K562 (cell line): ENCODE measurements around the gene CDH2. TPM values are rescaled to one million over a fixed set of nuclear protein-coding genes. Genes with fewer than 3 reads are reported as not detected.

Source experiments
- ATAC-seq: fragments of 200-7000 bp; cut with Tn5 transposase; 3 replicates; pipeline ENCODE4 v1.9.1; 2020; ENCODE audit warnings: moderate library complexity
- BruUV-seq: library from RNA; stranded (reverse); fragments of 400-500 nt; replicated peaks from 2 replicates; lab custom pipeline; 2021; lab: Mats Ljungman, UMichigan
- CTCF ChIA-PET: fragments of 300-600 bp; formaldehyde crosslinking; extraction: SDS; loops from one replicate; lab custom pipeline; 2021; ENCODE audit warnings: low intra/inter-chr PET ratio; lab: Yijun Ruan, JAX
- POLR2A ChIA-PET: fragments of 300-600, 350-650 bp; sonication (Branson Sonifier 250); formaldehyde crosslinking; extraction: SDS; loops from one replicate; lab custom pipeline; 2021; ENCODE audit warnings: antibody characterized with exemption, inconsistent platforms; lab: Yijun Ruan, JAX
- DNase-seq, 4 experiments: peaks; one replicate each; pipeline versions ENCODE4 v3.0.0 to v3.0.0-alpha.2; 2011 to 2018; ENCODE audit warnings: low spot score in 3 of 4, mixed read lengths in 3 of 4; ENCODE audit errors: extremely low read depth in 1 of 4
- FAIRE-seq: peaks from 2 replicates; lab custom pipeline; 2011; peaks lifted over from hg19 to GRCh38; lab: Jason Lieb, UNC
- H2AFZ ChIP-seq: 2 replicates; pipeline ENCODE4 v1.6.0; 2011; ENCODE audit warnings: low read depth, low read length, control low read depth, inconsistent platforms
- H3K27ac ChIP-seq: fragments of 200-600 bp; 3 replicates; pipeline ENCODE4 v1.8.0; 2011; ENCODE audit warnings: low read depth, mild to moderate bottlenecking, control low read depth, inconsistent platforms, low read length, moderate library complexity, mixed read lengths; ENCODE audit errors: extremely low read depth
- H3K27me3 ChIP-seq, 2 experiments: fragments of 300-600 bp in 1 of 2; 2 replicates in 1 of 2; 3 replicates in 1 of 2; pipeline versions ENCODE4 v1.6.0 to v1.8.0; 2011; ENCODE audit warnings: inconsistent platforms in 2 of 2, low read length in 2 of 2, mild to moderate bottlenecking in 1 of 2, mixed read lengths in 1 of 2, moderate library complexity in 1 of 2; ENCODE audit not compliant: control insufficient read depth in 2 of 2, insufficient read depth in 2 of 2
- H3K36me3 ChIP-seq: fragments of 300-600 bp; 3 replicates; pipeline ENCODE4 v1.8.0; 2011; ENCODE audit warnings: mild to moderate bottlenecking, low read length, inconsistent platforms; ENCODE audit not compliant: control insufficient read depth, insufficient read depth
- H3K4me1 ChIP-seq, 2 experiments: fragments of 200-600 bp in 1 of 2; replicated peaks in 1 of 2; 2 replicates in 1 of 2; 3 replicates in 1 of 2; pipeline versions ENCODE4 v1.5.1 to v1.8.0; 2011; ENCODE audit warnings: inconsistent platforms in 2 of 2, low read length in 2 of 2, mild to moderate bottlenecking in 1 of 2, mixed read lengths in 1 of 2, moderate library complexity in 1 of 2; ENCODE audit not compliant: control insufficient read depth in 2 of 2, insufficient read depth in 2 of 2
- H3K4me2 ChIP-seq: 2 replicates; pipeline ENCODE4 v1.6.1; 2011; ENCODE audit warnings: low read length, control low read depth, inconsistent platforms, mixed read lengths; ENCODE audit not compliant: insufficient read depth
- H3K4me3 ChIP-seq: fragments of 200-600 bp; sonication (generic), shearing (Covaris generic); 2 replicates; pipeline ENCODE4 v1.5.1; 2016; ENCODE audit warnings: control low read depth, inconsistent platforms
- H3K79me2 ChIP-seq: fragments of 200-600 bp; 3 replicates; pipeline ENCODE4 v1.8.0; 2011; ENCODE audit warnings: low read length, inconsistent platforms; ENCODE audit not compliant: control insufficient read depth, insufficient read depth
- H3K9ac ChIP-seq, 2 experiments: 2 replicates each; pipeline versions ENCODE4 v1.6.0 to v1.6.1; 2011; ENCODE audit warnings: low read depth in 2 of 2, low read length in 2 of 2, control low read depth in 1 of 2, inconsistent platforms in 1 of 2, mild to moderate bottlenecking in 1 of 2, mixed read lengths in 1 of 2; ENCODE audit not compliant: insufficient read depth in 1 of 2
- H3K9me1 ChIP-seq: one replicate; pipeline ENCODE4 v1.6.0; 2011; ENCODE audit warnings: inconsistent platforms, mild to moderate bottlenecking, low read length, moderate library complexity; ENCODE audit not compliant: control insufficient read depth, insufficient read depth
- H3K9me3 ChIP-seq: replicated peaks from 2 replicates; pipeline ENCODE4 v1.5.1; 2011; ENCODE audit warnings: low read depth, low read length, inconsistent platforms; ENCODE audit not compliant: control insufficient read depth, insufficient read depth
- H4K20me1 ChIP-seq: replicated peaks from 2 replicates; pipeline ENCODE4 v1.6.1; 2011; ENCODE audit warnings: low read length, inconsistent platforms, mixed read lengths; ENCODE audit not compliant: control insufficient read depth, insufficient read depth
- FIP1L1 ChIP-seq: fragments of 200-400 bp; formaldehyde crosslinking; IDR thresholded peaks from 2 replicates; pipeline ENCODE4 v1.6.1; 2018; ENCODE audit warnings: mild to moderate bottlenecking, low read depth, low read length; ENCODE audit not compliant: poor library complexity, severe bottlenecking
- HEY1 ChIP-seq: fragments of 250-450 bp; sonication (Bioruptor Pico); IDR thresholded peaks from 2 replicates; pipeline ENCODE4 v1.5.0; 2020; ENCODE audit warnings: mild to moderate bottlenecking, moderate library complexity, borderline replicate concordance
- MCM5 ChIP-seq: fragments of 450-650 bp; IDR thresholded peaks from 2 replicates; pipeline ENCODE4 v1.6.1; 2016; ENCODE audit warnings: low read depth
- ZFP1 ChIP-seq: fragments of 450-650 bp; formaldehyde crosslinking; IDR thresholded peaks from 2 replicates; pipeline ENCODE4 v1.4.0; 2020; ENCODE audit warnings: mild to moderate bottlenecking, mixed read lengths
- WGBS: fragments of 100-300 bp; shearing (Covaris generic); methylation state at CpG from one replicate; pipeline ENCODE4 v1.1.6; 2016; ENCODE audit warnings: low coverage, mixed read lengths; ENCODE audit not compliant: insufficient coverage; ENCODE audit errors: missing lambda C conversion rate; 5-methylcytosine and 5-hydroxymethylcytosine counted together
- in situ Hi-C: fragments of 300-500 bp; cut with MboI; formaldehyde crosslinking; loops from 4 replicates; pipeline ENCODE4 v1.15.0; 2018; ENCODE audit warnings: inconsistent platforms, mixed read lengths
- intact Hi-C: fragments of 100-400 bp; cut with micrococcal nuclease; formaldehyde crosslinking; loops from 2 replicates; pipeline ENCODE4 v1.14.2; 2022
- polyA plus RNA-seq, 8 experiments: library from polyadenylated mRNA; depleted of rRNA in 4 of 8; stranded (reverse) in 5 of 8; unstranded in 3 of 8; fragments of >200 nt; fragmentation: Nextera tagmentation in 2 of 8; fragmentation: Illumina TruSeq in 1 of 8; extraction: Ambion mirVana in 2 of 8; extraction: Trizol in 1 of 8; gene quantifications; 2 replicates each; pipeline versions ENCODE4 v1.2.1 to v1.2.3, GENCODE V29; 2011 to 2014; ENCODE audit warnings: inconsistent platforms in 1 of 8, missing spikeins in 1 of 8
- total RNA-seq, 7 experiments: library from RNA; depleted of rRNA in 6 of 7; stranded (reverse); fragments of >200 nt in 6 of 7; fragmentation: Illumina TruSeq in 2 of 7; extraction: Trizol in 2 of 7; gene quantifications; 2 replicates each; pipeline versions ENCODE4 v1.2.1 to v1.2.3, GENCODE V29; 2011 to 2021; ENCODE audit warnings: low replicate concordance in 1 of 7
- TF ChIP-seq, protein P1 (sequence below): sonication (generic); formaldehyde crosslinking; IDR thresholded peaks from 2 replicates; pipeline ENCODE4 v1.8.1; 2023; ENCODE audit warnings: mild to moderate bottlenecking, missing genetic modification reagents, moderate library complexity
- TF ChIP-seq, protein P2 (sequence below): fragments of 250-450 bp; sonication (Bioruptor Pico); IDR thresholded peaks from 2 replicates; pipeline ENCODE4 v1.8.0; 2021; ENCODE audit warnings: moderate library complexity, mild to moderate bottlenecking, inconsistent platforms
- TF ChIP-seq, protein P3 (sequence below): fragments of 200-800 bp; sonication (Bioruptor generic); IDR thresholded peaks from 2 replicates; pipeline ENCODE4 v1.6.1; 2016; ENCODE audit warnings: missing genetic modification characterization, missing compliant biosample characterization
- TF ChIP-seq, protein P4 (sequence below): sonication (generic); formaldehyde crosslinking; IDR thresholded peaks from 2 replicates; pipeline ENCODE4 v1.8.0; 2023; ENCODE audit warnings: mild to moderate bottlenecking, missing genetic modification reagents

The CDH2 gene
- total and polyA plus RNA-seq, 9 of the 15 experiments (the other 6 are each of a cell fraction or from before 2014, with no cell fraction given): 0.04 TPM; not detected in 8

DNA sequence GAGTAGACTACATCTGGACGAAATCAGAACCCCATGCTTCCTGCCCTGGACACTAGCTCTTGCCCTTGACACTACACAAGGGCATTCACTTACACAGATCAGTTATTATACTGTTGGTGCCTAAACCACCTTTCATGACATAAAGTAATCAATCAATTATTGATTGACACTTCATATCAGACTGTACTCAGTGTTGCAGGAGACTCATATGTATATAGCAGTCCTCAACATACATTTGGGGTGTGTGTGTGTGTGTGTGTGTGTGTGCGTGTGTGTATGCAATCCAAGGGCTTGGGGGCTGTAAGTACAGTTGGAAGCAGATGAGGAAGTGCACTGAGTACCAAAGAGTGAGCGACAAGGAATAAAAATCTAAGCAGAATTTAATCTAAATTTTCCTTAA lies 5.1 kb downstream of the CDH2 start (continued):
- TF ChIP-seq, protein P1, sequence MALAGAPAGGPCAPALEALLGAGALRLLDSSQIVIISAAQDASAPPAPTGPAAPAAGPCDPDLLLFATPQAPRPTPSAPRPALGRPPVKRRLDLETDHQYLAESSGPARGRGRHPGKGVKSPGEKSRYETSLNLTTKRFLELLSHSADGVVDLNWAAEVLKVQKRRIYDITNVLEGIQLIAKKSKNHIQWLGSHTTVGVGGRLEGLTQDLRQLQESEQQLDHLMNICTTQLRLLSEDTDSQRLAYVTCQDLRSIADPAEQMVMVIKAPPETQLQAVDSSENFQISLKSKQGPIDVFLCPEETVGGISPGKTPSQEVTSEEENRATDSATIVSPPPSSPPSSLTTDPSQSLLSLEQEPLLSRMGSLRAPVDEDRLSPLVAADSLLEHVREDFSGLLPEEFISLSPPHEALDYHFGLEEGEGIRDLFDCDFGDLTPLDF (CRISPR knock-in tag): no peak
- no peak for TF ChIP-seq ZFP1 (CRISPR knock-in tag)
- TF ChIP-seq, protein P2, sequence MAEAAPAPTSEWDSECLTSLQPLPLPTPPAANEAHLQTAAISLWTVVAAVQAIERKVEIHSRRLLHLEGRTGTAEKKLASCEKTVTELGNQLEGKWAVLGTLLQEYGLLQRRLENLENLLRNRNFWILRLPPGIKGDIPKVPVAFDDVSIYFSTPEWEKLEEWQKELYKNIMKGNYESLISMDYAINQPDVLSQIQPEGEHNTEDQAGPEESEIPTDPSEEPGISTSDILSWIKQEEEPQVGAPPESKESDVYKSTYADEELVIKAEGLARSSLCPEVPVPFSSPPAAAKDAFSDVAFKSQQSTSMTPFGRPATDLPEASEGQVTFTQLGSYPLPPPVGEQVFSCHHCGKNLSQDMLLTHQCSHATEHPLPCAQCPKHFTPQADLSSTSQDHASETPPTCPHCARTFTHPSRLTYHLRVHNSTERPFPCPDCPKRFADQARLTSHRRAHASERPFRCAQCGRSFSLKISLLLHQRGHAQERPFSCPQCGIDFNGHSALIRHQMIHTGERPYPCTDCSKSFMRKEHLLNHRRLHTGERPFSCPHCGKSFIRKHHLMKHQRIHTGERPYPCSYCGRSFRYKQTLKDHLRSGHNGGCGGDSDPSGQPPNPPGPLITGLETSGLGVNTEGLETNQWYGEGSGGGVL (CRISPR knock-in tag): no peak

DNA sequence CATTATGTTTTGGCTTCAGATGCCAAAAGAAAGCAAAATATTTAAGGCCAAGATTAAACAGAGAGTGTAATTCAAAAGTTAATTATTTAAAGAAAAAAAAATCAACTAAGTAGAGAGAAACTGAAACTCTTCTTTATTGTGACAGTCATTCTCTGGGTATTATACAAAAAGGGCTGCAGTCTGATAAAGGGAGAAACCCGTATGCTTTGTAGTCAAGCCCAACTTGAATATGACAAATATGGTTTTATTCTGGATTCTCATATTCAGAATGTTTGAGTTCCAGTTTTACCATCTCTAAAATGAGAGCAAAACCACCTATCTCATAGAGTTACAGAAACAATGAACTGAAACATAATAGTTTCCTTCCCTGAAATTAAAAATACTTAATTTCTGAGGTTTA lies 8.2 kb downstream of the CDH2 start:
- 0% methylated on average over 1 of the region's 1 CpG for WGBS
- H3K27ac ChIP-seq: no peak overlapping the region
- no peaks in the 10 kb centered on the region for H3K36me3 ChIP-seq
- DNase-seq: no peak
- ATAC-seq: no peak
- H3K4me1 ChIP-seq: no peaks in the 10 kb centered on the region
- intact Hi-C loops: no loop called here
- no peak overlapping the region for H2AFZ ChIP-seq
- in situ Hi-C loops: no loop called here
- ChIA-PET POLR2A (no interaction called here), CTCF (no interaction called here)
- no peak overlapping the region for H3K4me2 ChIP-seq
- no peaks in the 10 kb centered on the region for H3K9me1 ChIP-seq
- no peak overlapping the region for H3K4me3 ChIP-seq
- H3K27me3 ChIP-seq: no peaks in the 10 kb centered on the region
- H3K9ac ChIP-seq: no peak overlapping the region
- no peaks in the 10 kb centered on the region for H4K20me1 ChIP-seq
- no peaks in the 10 kb centered on the region for H3K79me2 ChIP-seq
- no TSS peak for BruUV-seq
- H3K9me3 ChIP-seq: no peaks in the 10 kb centered on the region; the same call in 1 of the 2 replicates
- FAIRE-seq: no peak
- TF ChIP-seq FIP1L1 (no peak), HEY1 (no peak), MCM5 (no peak)
- TF ChIP-seq, protein P3, sequence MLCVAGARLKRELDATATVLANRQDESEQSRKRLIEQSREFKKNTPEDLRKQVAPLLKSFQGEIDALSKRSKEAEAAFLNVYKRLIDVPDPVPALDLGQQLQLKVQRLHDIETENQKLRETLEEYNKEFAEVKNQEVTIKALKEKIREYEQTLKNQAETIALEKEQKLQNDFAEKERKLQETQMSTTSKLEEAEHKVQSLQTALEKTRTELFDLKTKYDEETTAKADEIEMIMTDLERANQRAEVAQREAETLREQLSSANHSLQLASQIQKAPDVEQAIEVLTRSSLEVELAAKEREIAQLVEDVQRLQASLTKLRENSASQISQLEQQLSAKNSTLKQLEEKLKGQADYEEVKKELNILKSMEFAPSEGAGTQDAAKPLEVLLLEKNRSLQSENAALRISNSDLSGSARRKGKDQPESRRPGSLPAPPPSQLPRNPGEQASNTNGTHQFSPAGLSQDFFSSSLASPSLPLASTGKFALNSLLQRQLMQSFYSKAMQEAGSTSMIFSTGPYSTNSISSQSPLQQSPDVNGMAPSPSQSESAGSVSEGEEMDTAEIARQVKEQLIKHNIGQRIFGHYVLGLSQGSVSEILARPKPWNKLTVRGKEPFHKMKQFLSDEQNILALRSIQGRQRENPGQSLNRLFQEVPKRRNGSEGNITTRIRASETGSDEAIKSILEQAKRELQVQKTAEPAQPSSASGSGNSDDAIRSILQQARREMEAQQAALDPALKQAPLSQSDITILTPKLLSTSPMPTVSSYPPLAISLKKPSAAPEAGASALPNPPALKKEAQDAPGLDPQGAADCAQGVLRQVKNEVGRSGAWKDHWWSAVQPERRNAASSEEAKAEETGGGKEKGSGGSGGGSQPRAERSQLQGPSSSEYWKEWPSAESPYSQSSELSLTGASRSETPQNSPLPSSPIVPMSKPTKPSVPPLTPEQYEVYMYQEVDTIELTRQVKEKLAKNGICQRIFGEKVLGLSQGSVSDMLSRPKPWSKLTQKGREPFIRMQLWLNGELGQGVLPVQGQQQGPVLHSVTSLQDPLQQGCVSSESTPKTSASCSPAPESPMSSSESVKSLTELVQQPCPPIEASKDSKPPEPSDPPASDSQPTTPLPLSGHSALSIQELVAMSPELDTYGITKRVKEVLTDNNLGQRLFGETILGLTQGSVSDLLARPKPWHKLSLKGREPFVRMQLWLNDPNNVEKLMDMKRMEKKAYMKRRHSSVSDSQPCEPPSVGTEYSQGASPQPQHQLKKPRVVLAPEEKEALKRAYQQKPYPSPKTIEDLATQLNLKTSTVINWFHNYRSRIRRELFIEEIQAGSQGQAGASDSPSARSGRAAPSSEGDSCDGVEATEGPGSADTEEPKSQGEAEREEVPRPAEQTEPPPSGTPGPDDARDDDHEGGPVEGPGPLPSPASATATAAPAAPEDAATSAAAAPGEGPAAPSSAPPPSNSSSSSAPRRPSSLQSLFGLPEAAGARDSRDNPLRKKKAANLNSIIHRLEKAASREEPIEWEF (CRISPR knock-in tag): no peak
- TF ChIP-seq, protein P4, sequence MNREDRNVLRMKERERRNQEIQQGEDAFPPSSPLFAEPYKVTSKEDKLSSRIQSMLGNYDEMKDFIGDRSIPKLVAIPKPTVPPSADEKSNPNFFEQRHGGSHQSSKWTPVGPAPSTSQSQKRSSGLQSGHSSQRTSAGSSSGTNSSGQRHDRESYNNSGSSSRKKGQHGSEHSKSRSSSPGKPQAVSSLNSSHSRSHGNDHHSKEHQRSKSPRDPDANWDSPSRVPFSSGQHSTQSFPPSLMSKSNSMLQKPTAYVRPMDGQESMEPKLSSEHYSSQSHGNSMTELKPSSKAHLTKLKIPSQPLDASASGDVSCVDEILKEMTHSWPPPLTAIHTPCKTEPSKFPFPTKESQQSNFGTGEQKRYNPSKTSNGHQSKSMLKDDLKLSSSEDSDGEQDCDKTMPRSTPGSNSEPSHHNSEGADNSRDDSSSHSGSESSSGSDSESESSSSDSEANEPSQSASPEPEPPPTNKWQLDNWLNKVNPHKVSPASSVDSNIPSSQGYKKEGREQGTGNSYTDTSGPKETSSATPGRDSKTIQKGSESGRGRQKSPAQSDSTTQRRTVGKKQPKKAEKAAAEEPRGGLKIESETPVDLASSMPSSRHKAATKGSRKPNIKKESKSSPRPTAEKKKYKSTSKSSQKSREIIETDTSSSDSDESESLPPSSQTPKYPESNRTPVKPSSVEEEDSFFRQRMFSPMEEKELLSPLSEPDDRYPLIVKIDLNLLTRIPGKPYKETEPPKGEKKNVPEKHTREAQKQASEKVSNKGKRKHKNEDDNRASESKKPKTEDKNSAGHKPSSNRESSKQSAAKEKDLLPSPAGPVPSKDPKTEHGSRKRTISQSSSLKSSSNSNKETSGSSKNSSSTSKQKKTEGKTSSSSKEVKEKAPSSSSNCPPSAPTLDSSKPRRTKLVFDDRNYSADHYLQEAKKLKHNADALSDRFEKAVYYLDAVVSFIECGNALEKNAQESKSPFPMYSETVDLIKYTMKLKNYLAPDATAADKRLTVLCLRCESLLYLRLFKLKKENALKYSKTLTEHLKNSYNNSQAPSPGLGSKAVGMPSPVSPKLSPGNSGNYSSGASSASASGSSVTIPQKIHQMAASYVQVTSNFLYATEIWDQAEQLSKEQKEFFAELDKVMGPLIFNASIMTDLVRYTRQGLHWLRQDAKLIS (CRISPR knock-in tag): no peak
